Fibroblast of pulmonary artery (primary cell): ENCODE results near the gene PBX3.
A peak's percentile ranks its signal among the peaks of the same experiment; 100 is the strongest.

ENCODE experiments used
- DNase-seq: peaks from one replicate; pipeline ENCODE4 v3.0.0-alpha.2; 2010; ENCODE audit warnings: low read depth
- H3K4me3 ChIP-seq: replicated peaks from 2 replicates; pipeline ENCODE4 v1.5.1; 2011; ENCODE audit warnings: low read depth, mild to moderate bottlenecking, control low read depth, low read length, moderate library complexity
- TF ChIP-seq, protein P1 (sequence below): IDR thresholded peaks from 2 replicates; pipeline ENCODE4 v1.5.1; 2011; ENCODE audit warnings: mild to moderate bottlenecking, control low read depth, low read length, inconsistent platforms; ENCODE audit errors: missing control alignments

The PBX3 gene

DNA sequence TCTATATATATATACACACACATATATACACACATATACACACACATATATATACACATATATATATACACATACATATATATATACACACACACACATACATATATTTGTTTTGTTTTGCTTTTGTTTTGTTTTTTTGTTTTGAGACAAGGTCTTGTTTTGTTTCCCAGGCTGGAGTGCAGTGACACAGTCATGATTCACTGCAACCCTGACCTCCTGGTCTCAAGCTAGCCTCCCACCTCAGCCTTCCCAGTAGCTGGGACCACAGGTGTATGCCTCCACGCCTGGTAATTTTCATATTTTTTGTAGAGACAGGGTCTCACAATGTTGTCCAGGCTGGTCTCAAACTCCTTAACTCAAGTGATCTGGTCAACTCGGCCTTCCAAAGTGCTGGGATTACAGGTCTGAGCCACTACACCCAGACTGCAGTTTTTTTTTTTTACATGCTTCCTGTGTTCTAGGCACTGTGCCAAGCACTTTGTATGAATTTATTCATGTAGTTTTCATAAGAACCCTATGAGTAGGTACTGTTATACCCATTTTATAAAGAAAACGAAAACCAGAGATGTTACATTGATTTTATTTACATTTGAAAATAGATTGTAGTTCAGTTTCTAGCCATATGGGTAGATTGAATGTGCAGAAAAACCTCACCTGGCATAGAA lies 120.7 kb downstream of the PBX3 start:
- H3K4me3 ChIP-seq = no peak overlapping the region
- DNase-seq = peak; percentile 80
- TF ChIP-seq, protein P1, sequence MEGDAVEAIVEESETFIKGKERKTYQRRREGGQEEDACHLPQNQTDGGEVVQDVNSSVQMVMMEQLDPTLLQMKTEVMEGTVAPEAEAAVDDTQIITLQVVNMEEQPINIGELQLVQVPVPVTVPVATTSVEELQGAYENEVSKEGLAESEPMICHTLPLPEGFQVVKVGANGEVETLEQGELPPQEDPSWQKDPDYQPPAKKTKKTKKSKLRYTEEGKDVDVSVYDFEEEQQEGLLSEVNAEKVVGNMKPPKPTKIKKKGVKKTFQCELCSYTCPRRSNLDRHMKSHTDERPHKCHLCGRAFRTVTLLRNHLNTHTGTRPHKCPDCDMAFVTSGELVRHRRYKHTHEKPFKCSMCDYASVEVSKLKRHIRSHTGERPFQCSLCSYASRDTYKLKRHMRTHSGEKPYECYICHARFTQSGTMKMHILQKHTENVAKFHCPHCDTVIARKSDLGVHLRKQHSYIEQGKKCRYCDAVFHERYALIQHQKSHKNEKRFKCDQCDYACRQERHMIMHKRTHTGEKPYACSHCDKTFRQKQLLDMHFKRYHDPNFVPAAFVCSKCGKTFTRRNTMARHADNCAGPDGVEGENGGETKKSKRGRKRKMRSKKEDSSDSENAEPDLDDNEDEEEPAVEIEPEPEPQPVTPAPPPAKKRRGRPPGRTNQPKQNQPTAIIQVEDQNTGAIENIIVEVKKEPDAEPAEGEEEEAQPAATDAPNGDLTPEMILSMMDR = no peak

DNA sequence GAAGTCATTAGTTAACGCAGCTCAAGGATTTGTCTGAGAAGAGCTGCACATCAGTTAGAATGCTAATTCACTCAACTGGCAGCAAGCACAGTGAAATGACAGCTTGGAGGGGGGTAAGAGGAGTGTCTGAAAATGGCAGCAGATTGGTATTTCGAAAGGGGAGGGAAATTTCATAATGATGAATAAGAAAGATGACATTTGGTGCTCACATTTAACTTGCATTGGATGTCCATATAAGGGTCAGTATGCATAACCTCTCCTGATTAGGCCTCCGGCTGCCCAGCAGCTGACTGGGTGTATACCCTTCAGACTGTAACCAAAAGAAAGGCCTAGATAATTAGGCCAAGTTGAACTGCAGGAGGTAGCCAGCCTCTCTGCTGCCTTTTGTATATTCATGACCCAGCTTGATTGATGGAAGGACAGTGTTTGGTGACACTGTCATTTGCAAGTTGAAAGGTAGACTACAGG lies 131.0 kb downstream of the PBX3 start:
- no peak overlapping the region for H3K4me3 ChIP-seq
- TF ChIP-seq, protein P1 = no peak
- peak; percentile 61 for DNase-seq

DNA sequence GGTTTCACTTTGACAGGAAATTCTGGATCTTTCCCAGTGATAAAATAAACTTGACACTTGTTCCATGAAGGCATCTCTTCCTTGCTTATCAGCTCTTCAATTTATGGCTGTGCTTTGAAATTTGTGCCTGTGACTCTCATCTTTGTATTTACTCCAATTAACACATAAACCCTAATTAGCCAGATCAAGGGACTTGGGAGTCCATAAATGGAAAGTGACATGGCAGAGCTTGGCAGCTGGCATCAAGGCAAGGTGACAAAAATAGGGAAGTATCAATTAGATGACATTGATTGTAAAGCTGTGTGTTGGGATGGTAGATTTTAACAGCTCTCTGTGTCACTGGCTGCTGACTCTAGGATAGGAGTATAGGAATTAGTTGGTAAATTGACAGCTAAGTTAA lies 133.9 kb downstream of the PBX3 start:
- TF ChIP-seq, protein P1 = no peak
- no peak overlapping the region for H3K4me3 ChIP-seq
- no peak for DNase-seq

DNA sequence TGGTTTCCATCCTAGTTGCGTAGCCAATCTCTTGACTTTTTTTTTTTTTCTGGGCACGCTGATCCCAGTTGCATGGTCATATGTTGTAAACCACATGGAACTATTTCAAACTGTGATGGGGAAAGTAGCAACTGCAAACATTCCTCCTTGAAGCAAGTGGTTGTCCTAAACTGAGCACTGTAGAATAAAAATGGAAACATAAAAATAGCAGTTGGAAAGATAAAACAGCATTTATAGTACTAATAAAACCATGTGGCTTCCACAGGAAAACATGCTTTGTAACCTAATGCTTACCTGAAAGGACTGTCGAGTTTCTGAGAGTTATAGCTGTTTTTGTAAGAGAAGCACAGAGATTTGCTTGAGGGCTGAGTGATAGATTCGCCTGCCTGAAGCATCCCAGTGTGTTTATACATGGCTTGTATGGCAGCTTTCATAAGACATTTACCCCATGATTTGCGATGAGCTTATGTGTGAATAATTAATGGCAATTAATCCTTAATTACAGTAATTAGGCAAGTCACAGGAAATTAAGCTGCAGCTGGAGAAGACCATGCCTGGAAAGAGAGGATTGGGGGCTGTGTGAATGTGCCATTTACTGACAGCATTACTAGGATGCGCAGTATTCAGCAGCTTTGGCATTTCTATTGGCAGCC lies 136.5 kb downstream of the PBX3 start:
- H3K4me3 ChIP-seq = no peak overlapping the region
- no peak for DNase-seq
- TF ChIP-seq, protein P1 = no peak

DNA sequence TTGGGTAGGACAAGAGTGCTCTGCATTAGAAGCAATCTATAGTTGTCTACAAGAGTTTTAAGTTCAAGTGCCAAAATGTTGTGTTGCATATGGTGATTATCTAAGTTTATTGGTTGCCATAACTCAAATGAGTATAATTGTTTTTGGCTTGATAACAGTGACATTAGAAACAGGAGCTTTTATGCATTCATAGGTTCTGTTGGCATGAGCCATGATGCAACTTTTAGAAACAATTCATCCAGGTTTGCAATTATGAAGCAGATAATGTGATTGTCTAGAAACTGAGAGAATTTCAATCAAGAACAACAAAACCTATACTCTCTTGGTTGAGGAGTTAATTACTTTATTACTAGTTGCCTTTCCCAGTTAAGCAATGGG lies 137.0 kb downstream of the PBX3 start:
- TF ChIP-seq, protein P1 = no peak

DNA sequence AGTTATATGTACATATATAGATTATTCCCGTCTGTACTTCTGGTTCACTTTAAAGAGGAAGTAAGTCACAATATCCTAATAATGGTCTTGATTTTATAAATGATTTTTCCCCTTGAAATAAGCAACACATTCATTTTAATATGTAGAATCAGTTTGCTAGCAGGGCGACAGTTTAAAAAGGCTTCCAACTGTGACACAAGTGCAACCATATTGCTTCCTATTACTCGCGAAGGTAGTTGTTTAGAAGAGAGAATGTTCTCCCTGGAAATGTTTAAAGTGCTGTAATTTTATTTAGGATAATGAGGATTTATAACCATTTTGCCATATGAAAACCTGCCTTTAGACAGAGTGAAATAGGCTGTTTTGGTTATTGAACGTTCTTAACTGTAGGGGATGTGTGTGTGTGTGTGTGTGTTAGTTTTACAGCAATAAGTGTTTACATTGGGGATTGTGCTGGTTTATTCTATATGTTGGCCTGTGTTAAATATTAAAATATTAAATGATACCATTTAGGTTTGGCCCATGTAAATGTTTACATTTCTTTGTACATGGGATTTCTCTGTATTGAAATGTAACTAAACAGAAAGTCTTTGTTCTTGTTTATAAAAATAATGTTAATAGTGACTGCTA lies 138.3 kb downstream of the PBX3 start:
- H3K4me3 ChIP-seq = no peak overlapping the region
- DNase-seq = no peak
- TF ChIP-seq, protein P1 = no peak

More for the DNA sequence above, 137.0 kb downstream of the PBX3 start:
- no peak overlapping the region for H3K4me3 ChIP-seq
- DNase-seq = peak; percentile 11
